ENCODE results near the gene OTOF. TPM values are rescaled to one million over a fixed set of nuclear protein-coding genes. Genes with fewer than 3 reads are reported as not detected.

Gene OTOF
- total RNA-seq, 1 donor from 2014 or later: not detected

- no peak overlapping the region for H3K27ac ChIP-seq (replicated peaks)
- DNase-seq: no peak
Observed at GRCh38 chr2:26484579-26484978, 6.7 kb upstream of the OTOF start.

GRCh38 chr2:26483957-26484565 lies 6.1 kb upstream of the OTOF start:
- intact Hi-C loops (cut with micrococcal nuclease): no loop called here
- no peak for DNase-seq
- H3K36me3 ChIP-seq: no peaks in the 10 kb centered on the region
- H3K27me3 ChIP-seq (ENCODE audit: low read depth): no peaks in the 10 kb centered on the region
- no peak overlapping the region for H3K4me3 ChIP-seq
- H3K9me3 ChIP-seq (replicated peaks): no peaks in the 10 kb centered on the region
- no peak overlapping the region for H3K27ac ChIP-seq (replicated peaks)
- peaks cover 17% of the 10 kb centered on the region for H3K4me1 ChIP-seq
- no peak for TF ChIP-seq CTCF (IDR thresholded peaks at IDR 0.05; ENCODE audit: borderline replicate concordance)

More at GRCh38 chr2:26484579-26484978, 6.7 kb upstream of the OTOF start:
- Histone ChIP-seq H3K9me3 (replicated peaks) (no peaks in the 10 kb centered on the region), H3K27me3 (ENCODE audit: low read depth) (no peaks in the 10 kb centered on the region), H3K4me3 (no peak overlapping the region), H3K4me1 (peaks cover 17% of the 10 kb centered on the region), H3K36me3 (no peaks in the 10 kb centered on the region)
- TF ChIP-seq CTCF (IDR thresholded peaks at IDR 0.05; ENCODE audit: borderline replicate concordance): no peak
- intact Hi-C loops (cut with micrococcal nuclease): no loop called here

GRCh38 chr2:26483516-26483915 lies 5.6 kb upstream of the OTOF start:
- Histone ChIP-seq H3K4me1 (peaks cover 18% of the 10 kb centered on the region), H3K36me3 (no peaks in the 10 kb centered on the region), H3K27me3 (ENCODE audit: low read depth) (no peaks in the 10 kb centered on the region), H3K4me3 (no peak overlapping the region), H3K9me3 (replicated peaks) (no peaks in the 10 kb centered on the region), H3K27ac (replicated peaks) (no peak overlapping the region)
- DNase-seq: no peak
- intact Hi-C loops (cut with micrococcal nuclease): no loop called here
- TF ChIP-seq CTCF (IDR thresholded peaks at IDR 0.05; ENCODE audit: borderline replicate concordance): no peak

GRCh38 chr2:26483027-26483326 lies 5.1 kb upstream of the OTOF start:
- intact Hi-C loops (cut with micrococcal nuclease): no loop called here
- peaks cover 23% of the 10 kb centered on the region for H3K4me1 ChIP-seq
- DNase-seq: no peak

GRCh38 chr2:26482211-26483026 lies 4.5 kb upstream of the OTOF start:
- Histone ChIP-seq H3K4me3 (no peak overlapping the region), H3K4me1 (peaks cover 29% of the 10 kb centered on the region), H3K36me3 (no peaks in the 10 kb centered on the region), H3K27ac (replicated peaks) (no peak overlapping the region), H3K27me3 (ENCODE audit: low read depth) (no peaks in the 10 kb centered on the region), H3K9me3 (replicated peaks) (no peaks in the 10 kb centered on the region)
- no peak for TF ChIP-seq CTCF (IDR thresholded peaks at IDR 0.05; ENCODE audit: borderline replicate concordance)
- DNase-seq: no peak
- intact Hi-C loops (cut with micrococcal nuclease): no loop called here

More at GRCh38 chr2:26483027-26483326, 5.1 kb upstream of the OTOF start:
- H3K9me3 ChIP-seq (replicated peaks): no peaks in the 10 kb centered on the region
- TF ChIP-seq CTCF (IDR thresholded peaks at IDR 0.05; ENCODE audit: borderline replicate concordance): no peak
- H3K27ac ChIP-seq (replicated peaks): no peak overlapping the region
- H3K36me3 ChIP-seq: no peaks in the 10 kb centered on the region
- H3K4me3 ChIP-seq: no peak overlapping the region
- no peaks in the 10 kb centered on the region for H3K27me3 ChIP-seq (ENCODE audit: low read depth)

Data from left ventricle myocardium inferior (tissue), 1 donor.